C4-2B (cell line): ENCODE results near the gene RFWD3.

ENCODE experiments used
- ZFX ChIP-seq: fragments of 450-650 bp; IDR thresholded peaks from 2 replicates; pipeline ENCODE4 v1.6.1; 2017
- TF ChIP-seq, protein P1 (sequence below): fragments of 450-650 bp; conservative IDR thresholded peaks from 2 replicates; pipeline ENCODE4 v1.5.1; 2017; ENCODE audit warnings: mild to moderate bottlenecking

DNA sequence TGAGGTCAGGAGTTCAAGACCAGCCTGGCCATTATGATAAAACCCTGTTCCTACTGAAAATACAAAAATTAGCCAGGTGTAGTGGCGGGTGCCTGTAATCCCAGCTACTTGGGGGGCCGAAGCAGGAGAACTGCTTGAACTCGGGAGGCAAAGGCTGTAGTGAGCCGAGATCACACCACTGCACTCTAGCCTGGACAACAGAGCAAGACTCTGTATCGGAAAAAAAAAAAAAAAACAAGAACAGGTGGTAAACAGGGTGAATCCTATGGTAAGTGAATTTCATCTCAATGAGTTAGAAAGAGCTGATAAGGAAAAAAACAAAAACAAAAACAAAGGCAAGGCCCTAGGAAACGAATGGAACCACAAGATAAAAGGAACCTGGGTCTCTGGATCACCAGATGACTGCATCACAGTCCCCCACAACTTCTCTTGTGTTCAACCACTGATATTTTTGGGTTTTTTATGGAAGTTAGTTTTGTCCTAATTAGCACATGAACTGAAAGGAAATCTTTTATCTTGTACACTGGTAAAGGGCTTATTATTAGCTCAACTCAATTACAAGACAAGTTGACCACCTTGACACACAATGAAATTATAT lies 80.7 kb downstream of the RFWD3 start:
- TF ChIP-seq, protein P1, sequence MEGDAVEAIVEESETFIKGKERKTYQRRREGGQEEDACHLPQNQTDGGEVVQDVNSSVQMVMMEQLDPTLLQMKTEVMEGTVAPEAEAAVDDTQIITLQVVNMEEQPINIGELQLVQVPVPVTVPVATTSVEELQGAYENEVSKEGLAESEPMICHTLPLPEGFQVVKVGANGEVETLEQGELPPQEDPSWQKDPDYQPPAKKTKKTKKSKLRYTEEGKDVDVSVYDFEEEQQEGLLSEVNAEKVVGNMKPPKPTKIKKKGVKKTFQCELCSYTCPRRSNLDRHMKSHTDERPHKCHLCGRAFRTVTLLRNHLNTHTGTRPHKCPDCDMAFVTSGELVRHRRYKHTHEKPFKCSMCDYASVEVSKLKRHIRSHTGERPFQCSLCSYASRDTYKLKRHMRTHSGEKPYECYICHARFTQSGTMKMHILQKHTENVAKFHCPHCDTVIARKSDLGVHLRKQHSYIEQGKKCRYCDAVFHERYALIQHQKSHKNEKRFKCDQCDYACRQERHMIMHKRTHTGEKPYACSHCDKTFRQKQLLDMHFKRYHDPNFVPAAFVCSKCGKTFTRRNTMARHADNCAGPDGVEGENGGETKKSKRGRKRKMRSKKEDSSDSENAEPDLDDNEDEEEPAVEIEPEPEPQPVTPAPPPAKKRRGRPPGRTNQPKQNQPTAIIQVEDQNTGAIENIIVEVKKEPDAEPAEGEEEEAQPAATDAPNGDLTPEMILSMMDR = no peak
- no peak for TF ChIP-seq ZFX
